ENCODE measurements around the gene EDN2.

Gene EDN2

DNA sequence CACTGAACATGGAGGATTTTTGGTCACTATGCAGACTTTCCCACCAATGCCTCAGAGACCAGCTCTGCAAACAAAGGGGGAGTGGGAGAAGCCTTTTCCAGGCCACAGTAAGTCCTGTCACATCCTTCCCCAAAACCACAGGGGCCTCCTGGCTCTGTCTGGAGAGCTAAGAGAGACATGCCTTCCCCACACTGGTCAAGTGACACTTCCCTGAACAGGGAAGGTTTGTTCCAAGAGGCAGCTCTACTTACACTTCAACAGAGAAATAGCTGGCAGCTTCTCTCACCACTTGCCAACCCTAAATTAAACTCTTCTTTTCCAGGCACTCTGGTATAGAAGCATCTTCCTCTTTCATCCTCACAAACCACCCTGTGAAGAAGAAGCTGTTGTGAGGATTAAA lies 39.7 kb downstream of the EDN2 start:
- Histone ChIP-seq H3K4me1 (ENCODE audit: control insufficient read depth in 1 of 2, insufficient read depth in 1 of 2, low read depth in 1 of 2, low read length in 1 of 2) (no peaks in the 10 kb centered on the region), H3K9me3 (peaks cover 7% of the 10 kb centered on the region), H3K4me3 (ENCODE audit: low read depth in 1 of 2, low read length in 1 of 2) (no peak overlapping the region), H3K27me3 (no peaks in the 10 kb centered on the region), H3K27ac (no peak overlapping the region), H3K36me3 (no peaks in the 10 kb centered on the region)
- TF ChIP-seq, protein P1, sequence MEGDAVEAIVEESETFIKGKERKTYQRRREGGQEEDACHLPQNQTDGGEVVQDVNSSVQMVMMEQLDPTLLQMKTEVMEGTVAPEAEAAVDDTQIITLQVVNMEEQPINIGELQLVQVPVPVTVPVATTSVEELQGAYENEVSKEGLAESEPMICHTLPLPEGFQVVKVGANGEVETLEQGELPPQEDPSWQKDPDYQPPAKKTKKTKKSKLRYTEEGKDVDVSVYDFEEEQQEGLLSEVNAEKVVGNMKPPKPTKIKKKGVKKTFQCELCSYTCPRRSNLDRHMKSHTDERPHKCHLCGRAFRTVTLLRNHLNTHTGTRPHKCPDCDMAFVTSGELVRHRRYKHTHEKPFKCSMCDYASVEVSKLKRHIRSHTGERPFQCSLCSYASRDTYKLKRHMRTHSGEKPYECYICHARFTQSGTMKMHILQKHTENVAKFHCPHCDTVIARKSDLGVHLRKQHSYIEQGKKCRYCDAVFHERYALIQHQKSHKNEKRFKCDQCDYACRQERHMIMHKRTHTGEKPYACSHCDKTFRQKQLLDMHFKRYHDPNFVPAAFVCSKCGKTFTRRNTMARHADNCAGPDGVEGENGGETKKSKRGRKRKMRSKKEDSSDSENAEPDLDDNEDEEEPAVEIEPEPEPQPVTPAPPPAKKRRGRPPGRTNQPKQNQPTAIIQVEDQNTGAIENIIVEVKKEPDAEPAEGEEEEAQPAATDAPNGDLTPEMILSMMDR (IDR thresholded peaks at IDR 0.05), result no peak

DNA sequence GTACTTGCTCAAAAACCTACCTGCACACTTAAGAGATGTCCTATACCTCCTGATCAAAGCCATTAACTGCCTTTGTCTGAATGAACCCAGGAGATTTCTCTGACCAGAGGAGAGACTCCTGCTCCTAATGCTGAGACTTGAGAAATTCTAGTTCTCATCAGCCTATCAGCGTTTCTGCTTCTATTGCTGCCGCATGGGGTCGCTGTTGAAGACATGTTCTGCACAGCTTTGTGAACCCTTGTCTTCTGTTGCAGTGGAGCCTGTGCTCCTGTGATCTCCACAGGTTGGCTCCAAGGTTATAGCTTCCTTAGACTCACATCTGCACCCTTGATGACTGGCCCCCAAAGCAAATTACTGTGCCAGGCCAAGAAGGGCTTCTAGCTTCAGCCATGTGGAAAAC lies 40.2 kb downstream of the EDN2 start:
- Histone ChIP-seq H3K4me3 (ENCODE audit: low read depth in 1 of 2, low read length in 1 of 2) (no peak overlapping the region), H3K4me1 (ENCODE audit: control insufficient read depth in 1 of 2, insufficient read depth in 1 of 2, low read depth in 1 of 2, low read length in 1 of 2) (no peaks in the 10 kb centered on the region), H3K27ac (no peak overlapping the region), H3K27me3 (no peaks in the 10 kb centered on the region), H3K36me3 (no peaks in the 10 kb centered on the region), H3K9me3 (peaks cover 7% of the 10 kb centered on the region)
- TF ChIP-seq, protein P1 (IDR thresholded peaks at IDR 0.05), result no peak

- Histone ChIP-seq H3K27me3 (peaks cover 11% of the 10 kb centered on the region), H3K36me3 (no peaks in the 10 kb centered on the region)
- TF ChIP-seq, protein P1 (IDR thresholded peaks at IDR 0.05), result no peak
These were observed 41.7 kb downstream of the EDN2 start for GRCh38 chr1:41442697-41443251.

GRCh38 chr1:41440321-41441085 lies 44.0 kb downstream of the EDN2 start:
- H3K27me3 ChIP-seq, result peaks cover 34% of the 10 kb centered on the region
- no peaks in the 10 kb centered on the region for H3K36me3 ChIP-seq
- H3K27ac ChIP-seq, result no peak overlapping the region
- TF ChIP-seq, protein P1 (IDR thresholded peaks at IDR 0.05), result no peak
- no peak overlapping the region for H3K4me3 ChIP-seq (ENCODE audit: low read depth in 1 of 2, low read length in 1 of 2)
- H3K4me1 ChIP-seq (ENCODE audit: control insufficient read depth in 1 of 2, insufficient read depth in 1 of 2, low read depth in 1 of 2, low read length in 1 of 2), result no peaks in the 10 kb centered on the region
- H3K9me3 ChIP-seq, result peaks cover 7% of the 10 kb centered on the region

More at GRCh38 chr1:41442697-41443251, 41.7 kb downstream of the EDN2 start:
- H3K27ac ChIP-seq, result no peak overlapping the region
- no peak overlapping the region for H3K4me3 ChIP-seq (ENCODE audit: low read depth in 1 of 2, low read length in 1 of 2)
- no peaks in the 10 kb centered on the region for H3K4me1 ChIP-seq (ENCODE audit: control insufficient read depth in 1 of 2, insufficient read depth in 1 of 2, low read depth in 1 of 2, low read length in 1 of 2)
- H3K9me3 ChIP-seq, result peaks cover 7% of the 10 kb centered on the region

DNA sequence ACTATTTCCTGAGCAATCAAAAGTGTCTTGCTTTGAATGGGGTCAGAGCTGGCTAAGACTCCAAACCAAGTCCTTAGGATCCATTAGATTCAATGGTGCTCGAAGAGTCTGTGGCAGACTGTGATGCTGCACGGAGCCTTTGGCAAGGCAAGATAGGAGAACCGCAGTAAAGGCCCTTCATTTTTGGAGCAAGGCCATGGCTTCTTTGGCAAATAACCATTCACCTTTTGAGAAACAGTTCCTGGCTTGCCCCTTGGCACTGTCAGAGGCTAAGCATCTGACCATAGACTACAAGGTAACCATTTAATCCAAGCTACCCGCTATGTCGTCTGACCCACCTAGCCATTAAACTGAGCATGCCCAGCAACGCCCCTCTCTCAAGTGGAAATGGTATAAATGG lies 45.2 kb downstream of the EDN2 start:
- Histone ChIP-seq H3K4me1 (ENCODE audit: control insufficient read depth in 1 of 2, insufficient read depth in 1 of 2, low read depth in 1 of 2, low read length in 1 of 2) (no peaks in the 10 kb centered on the region), H3K9me3 (peaks cover 1% of the 10 kb centered on the region), H3K36me3 (no peaks in the 10 kb centered on the region), H3K27ac (no peak overlapping the region), H3K27me3 (peaks cover 46% of the 10 kb centered on the region), H3K4me3 (ENCODE audit: low read depth in 1 of 2, low read length in 1 of 2) (no peak overlapping the region)
- TF ChIP-seq, protein P1 (IDR thresholded peaks at IDR 0.05), result no peak
